Prostate gland (tissue), 2 donors: ENCODE data around the gene OLFM1. TPM values are rescaled to one million over a fixed set of nuclear protein-coding genes. Genes with fewer than 3 reads are reported as not detected.

Experiments used
- DNase-seq: peaks from one replicate; pipeline ENCODE4 v3.0.0-alpha.2; 2019; ENCODE audit warnings: low spot score
- H3K27ac ChIP-seq, 2 donors: fragments of 200-600 bp; sonication (generic); 2 replicates each; pipeline ENCODE4 v1.5.1; 2017 to 2019
- H3K27me3 ChIP-seq: fragments of 200-600 bp; sonication (generic); replicated peaks from 2 replicates; pipeline ENCODE4 v1.5.1; 2019; ENCODE audit not compliant: insufficient read depth
- H3K36me3 ChIP-seq, 2 donors: fragments of 200-600 bp; sonication (generic); 1 replicate in 1 of 2; 2 replicates in 1 of 2; pipeline versions ENCODE4 v1.5.1 to v1.8.1; 2017 to 2019
- H3K4me1 ChIP-seq: fragments of 200-600 bp; sonication (generic); replicated peaks from 2 replicates; pipeline ENCODE4 v1.5.1; 2019
- H3K4me3 ChIP-seq, 2 donors: fragments of 200-600 bp; sonication (generic); 2 replicates each; pipeline ENCODE4 v1.5.1; 2017 to 2019
- H3K9me3 ChIP-seq: fragments of 200-600 bp; sonication (generic); 2 replicates; pipeline ENCODE4 v1.5.1; 2017
- POLR2A ChIP-seq: fragments of 450-650 bp; IDR thresholded peaks from one replicate; pipeline ENCODE4 v1.6.1; 2016; ENCODE audit warnings: antibody characterized with exemption, mild to moderate bottlenecking
- POLR2AphosphoS5 ChIP-seq: sonication (generic); formaldehyde crosslinking; IDR thresholded peaks from one replicate; pipeline ENCODE4 v1.6.1; 2017; ENCODE audit warnings: antibody characterized with exemption
- WGBS: methylation state at CpG from one replicate; pipeline ENCODE4 v1.1.5; 2018; 5-methylcytosine and 5-hydroxymethylcytosine counted together
- intact Hi-C: fragments of 100-400 bp; cut with DNase I; formaldehyde crosslinking; loops from one replicate; pipeline ENCODE4 v1.14.2; 2022
- total RNA-seq, 2 donors: library from RNA; depleted of rRNA; stranded (reverse); fragments of >200 nt; gene quantifications; one replicate each; pipeline ENCODE4 v1.1.0, GENCODE V29; 2016
- TF ChIP-seq, protein P1 (sequence below), 4 experiments: fragments of 200-600 bp in 2 of 4; fragments of 450-650 bp in 2 of 4; sonication (generic) in 2 of 4; IDR thresholded peaks; 1 replicate in 3 of 4; 2 replicates in 1 of 4; pipeline ENCODE4 v1.5.1; 2016 to 2019; ENCODE audit warnings: antibody characterized with exemption in 4 of 4, mild to moderate bottlenecking in 2 of 4, moderate library complexity in 2 of 4

OLFM1 gene
- total RNA-seq, 2 donors from 2014 or later = 11.7 to 23.3 TPM

DNA sequence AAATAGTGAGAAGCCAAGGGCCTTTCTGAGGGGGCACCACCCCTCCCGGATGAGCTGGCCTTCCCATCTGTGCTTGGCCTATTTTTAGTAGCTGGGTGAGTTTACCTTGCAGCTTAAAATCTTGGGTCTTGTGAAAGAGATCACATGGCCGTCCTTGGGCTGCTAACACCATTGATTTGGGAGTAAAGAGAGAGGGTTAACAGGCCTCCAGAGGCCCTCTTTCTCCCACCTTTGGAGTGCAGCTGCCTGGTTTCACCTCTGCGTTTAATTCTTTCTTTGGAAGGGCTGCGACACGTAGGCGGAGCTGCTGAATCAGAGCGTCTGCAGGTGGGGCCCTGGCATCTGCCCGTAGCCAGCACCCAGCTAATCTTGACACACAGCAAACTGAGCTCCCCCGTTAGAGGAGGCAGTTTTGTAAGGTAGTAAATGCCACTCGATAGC is 12.8 kb downstream of the OLFM1 start:
- Histone ChIP-seq H3K4me1 (no peaks in the 10 kb centered on the region), H3K9me3 (no peaks in the 10 kb centered on the region), H3K4me3 (no peak overlapping the region), H3K27ac (no peak overlapping the region), H3K27me3 (no peaks in the 10 kb centered on the region), H3K36me3 (no peaks in the 10 kb centered on the region)
- TF ChIP-seq, protein P1, sequence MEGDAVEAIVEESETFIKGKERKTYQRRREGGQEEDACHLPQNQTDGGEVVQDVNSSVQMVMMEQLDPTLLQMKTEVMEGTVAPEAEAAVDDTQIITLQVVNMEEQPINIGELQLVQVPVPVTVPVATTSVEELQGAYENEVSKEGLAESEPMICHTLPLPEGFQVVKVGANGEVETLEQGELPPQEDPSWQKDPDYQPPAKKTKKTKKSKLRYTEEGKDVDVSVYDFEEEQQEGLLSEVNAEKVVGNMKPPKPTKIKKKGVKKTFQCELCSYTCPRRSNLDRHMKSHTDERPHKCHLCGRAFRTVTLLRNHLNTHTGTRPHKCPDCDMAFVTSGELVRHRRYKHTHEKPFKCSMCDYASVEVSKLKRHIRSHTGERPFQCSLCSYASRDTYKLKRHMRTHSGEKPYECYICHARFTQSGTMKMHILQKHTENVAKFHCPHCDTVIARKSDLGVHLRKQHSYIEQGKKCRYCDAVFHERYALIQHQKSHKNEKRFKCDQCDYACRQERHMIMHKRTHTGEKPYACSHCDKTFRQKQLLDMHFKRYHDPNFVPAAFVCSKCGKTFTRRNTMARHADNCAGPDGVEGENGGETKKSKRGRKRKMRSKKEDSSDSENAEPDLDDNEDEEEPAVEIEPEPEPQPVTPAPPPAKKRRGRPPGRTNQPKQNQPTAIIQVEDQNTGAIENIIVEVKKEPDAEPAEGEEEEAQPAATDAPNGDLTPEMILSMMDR (IDR thresholded peaks at IDR 0.05) = no peak
- TF ChIP-seq POLR2A = no peak
- no peak for TF ChIP-seq POLR2AphosphoS5
- intact Hi-C loops = no loop called here
- WGBS = 44% methylated on average over 10 of the region's 10 CpGs
- DNase-seq = no peak

DNA sequence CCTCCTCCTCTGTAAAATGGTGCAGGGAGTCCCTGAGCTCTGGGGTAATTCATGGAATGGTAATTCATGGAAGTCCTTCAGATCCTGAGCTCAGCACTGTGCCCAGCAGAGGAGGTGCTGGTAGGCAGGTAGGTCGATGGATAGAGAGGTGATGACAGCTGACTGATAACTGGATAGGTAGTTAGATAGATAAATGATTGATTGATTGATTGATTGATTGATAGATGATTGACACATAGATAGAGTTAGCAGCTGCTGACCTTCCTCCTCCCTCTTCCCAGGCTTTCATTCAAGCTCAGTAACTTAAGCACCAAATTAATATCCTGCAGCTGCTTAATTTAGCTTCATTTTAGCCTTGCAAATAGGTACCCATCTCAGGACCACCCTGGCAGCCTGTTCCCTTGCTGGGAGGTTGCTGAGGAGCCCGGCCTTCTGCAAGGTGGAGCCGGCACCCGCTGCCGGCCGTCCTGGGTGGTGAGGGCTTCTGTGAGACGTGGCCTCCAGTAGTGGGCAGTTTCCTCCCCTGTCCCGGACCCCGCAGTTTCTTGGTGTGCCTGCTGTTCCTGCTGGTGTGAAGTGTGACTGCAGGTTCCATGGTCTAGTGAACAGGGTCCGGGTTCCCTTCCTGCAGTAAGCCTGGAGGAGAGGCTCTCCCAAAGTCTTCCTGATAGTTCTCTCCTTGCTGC is 13.4 kb downstream of the OLFM1 start:
- 86% methylated on average over 10 of the region's 10 CpGs for WGBS
- H3K27ac ChIP-seq = no peak overlapping the region
- intact Hi-C loops = no loop called here
- no peaks in the 10 kb centered on the region for H3K36me3 ChIP-seq
- TF ChIP-seq POLR2A = no peak
- TF ChIP-seq POLR2AphosphoS5 = no peak
- TF ChIP-seq, protein P1 (IDR thresholded peaks at IDR 0.05) = no peak
- no peak overlapping the region for H3K4me3 ChIP-seq
- H3K9me3 ChIP-seq = no peaks in the 10 kb centered on the region
- DNase-seq = no peak
- no peaks in the 10 kb centered on the region for H3K4me1 ChIP-seq
- H3K27me3 ChIP-seq = no peaks in the 10 kb centered on the region

DNA sequence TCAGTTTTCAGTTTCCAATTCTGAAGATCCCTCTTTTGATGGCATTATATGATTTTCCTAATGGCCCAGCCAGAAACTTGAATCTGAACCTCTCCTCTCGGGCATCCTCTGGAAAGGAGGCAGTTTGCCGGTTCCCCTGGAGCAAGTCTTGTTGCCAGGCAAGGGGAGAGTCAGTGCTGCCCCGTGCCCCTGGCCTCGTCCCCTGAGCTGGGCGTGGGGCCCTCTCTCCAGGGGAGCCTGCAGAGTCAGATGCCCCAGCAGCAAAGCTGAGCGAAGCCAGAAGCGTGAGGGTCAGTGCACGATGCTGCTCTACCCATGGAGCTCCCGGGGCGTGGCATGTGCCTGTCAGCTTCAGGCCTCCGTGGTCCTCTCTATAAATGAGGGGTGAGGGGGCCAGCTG is 14.0 kb downstream of the OLFM1 start:
- no peak overlapping the region for H3K4me3 ChIP-seq
- H3K9me3 ChIP-seq = no peaks in the 10 kb centered on the region
- H3K4me1 ChIP-seq = no peaks in the 10 kb centered on the region
- H3K27me3 ChIP-seq = no peaks in the 10 kb centered on the region
- no peak for DNase-seq
- no peak for TF ChIP-seq POLR2A
- TF ChIP-seq, protein P1 (IDR thresholded peaks at IDR 0.05) = no peak
- no peak for TF ChIP-seq POLR2AphosphoS5
- H3K36me3 ChIP-seq = no peaks in the 10 kb centered on the region
- intact Hi-C loops = no loop called here
- WGBS = 89% methylated on average over 10 of the region's 11 CpGs
- no peak overlapping the region for H3K27ac ChIP-seq

DNA sequence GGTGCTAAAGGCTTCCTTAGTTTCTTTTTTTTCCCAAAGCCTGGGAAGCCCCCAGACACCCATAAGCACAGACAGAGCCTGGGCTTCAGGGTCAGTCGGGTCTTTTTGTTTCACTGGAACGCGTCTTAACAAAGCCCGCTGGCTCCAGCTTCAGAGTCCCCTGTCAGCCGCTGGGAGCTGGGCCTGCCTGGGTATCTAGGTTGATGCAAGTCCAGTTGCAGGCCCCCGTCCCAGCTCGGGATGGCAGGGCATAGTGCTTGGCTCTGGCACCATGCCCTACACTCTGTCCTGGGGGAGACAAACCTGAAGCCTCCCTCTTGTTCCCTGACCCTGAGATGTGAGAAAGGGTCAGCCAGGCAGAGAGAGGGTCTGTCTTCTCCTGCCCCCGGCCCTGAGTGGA is 14.5 kb downstream of the OLFM1 start:
- Histone ChIP-seq H3K36me3 (no peaks in the 10 kb centered on the region), H3K9me3 (no peaks in the 10 kb centered on the region), H3K27me3 (no peaks in the 10 kb centered on the region), H3K4me3 (no peak overlapping the region), H3K27ac (no peak overlapping the region), H3K4me1 (no peaks in the 10 kb centered on the region)
- intact Hi-C loops = no loop called here
- no peak for DNase-seq
- WGBS = 89% methylated on average over 8 of the region's 8 CpGs
- TF ChIP-seq POLR2A = no peak
- TF ChIP-seq POLR2AphosphoS5 = no peak
- TF ChIP-seq, protein P1 (IDR thresholded peaks at IDR 0.05) = no peak

DNA sequence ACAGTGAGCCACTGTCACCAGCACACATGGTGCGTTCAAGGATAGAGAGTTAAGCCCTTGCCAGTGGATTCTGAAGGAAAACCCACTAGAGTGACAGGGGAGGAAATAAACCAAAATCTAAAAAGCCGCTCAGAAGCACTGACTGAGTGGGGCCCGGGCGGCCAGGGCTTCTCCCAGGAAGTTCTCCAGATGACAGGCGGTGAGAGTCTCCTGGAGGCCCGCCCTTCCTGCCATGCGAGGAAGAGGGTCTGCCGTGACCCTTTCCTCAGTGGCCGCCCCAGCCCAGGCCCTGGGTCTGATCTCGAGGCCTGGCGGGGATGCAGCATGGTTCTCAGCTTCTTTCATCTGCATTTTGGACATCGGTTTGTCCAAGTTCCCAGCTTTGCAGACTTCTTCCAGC is 14.9 kb downstream of the OLFM1 start:
- no peak overlapping the region for H3K4me3 ChIP-seq
- H3K4me1 ChIP-seq = no peaks in the 10 kb centered on the region
- no peaks in the 10 kb centered on the region for H3K36me3 ChIP-seq
- intact Hi-C loops = no loop called here
- 95% methylated on average over 12 of the region's 12 CpGs for whole genome bisulfite sequencing
- TF ChIP-seq POLR2AphosphoS5 (no peak), POLR2A (no peak)
- TF ChIP-seq, protein P1 (IDR thresholded peaks at IDR 0.05) = no peak
- no peak overlapping the region for H3K27ac ChIP-seq
- no peaks in the 10 kb centered on the region for H3K27me3 ChIP-seq
- H3K9me3 ChIP-seq = no peaks in the 10 kb centered on the region
- DNase-seq = no peak
